Skin epidermis (tissue), 12 donors: ENCODE results near the gene LMO1.

Experiments
- H3K27ac ChIP-seq, 21 experiments: fragments of 200-600 bp; sonication (generic) in 11 of 21; one replicate each; pipeline ENCODE4 v1.5.0; 2020; ENCODE audit warnings: mild to moderate bottlenecking in 3 of 21, inconsistent platforms in 2 of 21, moderate library complexity in 2 of 21
- H3K4me3 ChIP-seq, 7 experiments: fragments of 200-600 bp; sonication (generic) in 2 of 7; one replicate each; pipeline ENCODE4 v1.5.0; 2020; ENCODE audit warnings: inconsistent platforms in 2 of 7, mild to moderate bottlenecking in 2 of 7, moderate library complexity in 1 of 7

The LMO1 gene

DNA sequence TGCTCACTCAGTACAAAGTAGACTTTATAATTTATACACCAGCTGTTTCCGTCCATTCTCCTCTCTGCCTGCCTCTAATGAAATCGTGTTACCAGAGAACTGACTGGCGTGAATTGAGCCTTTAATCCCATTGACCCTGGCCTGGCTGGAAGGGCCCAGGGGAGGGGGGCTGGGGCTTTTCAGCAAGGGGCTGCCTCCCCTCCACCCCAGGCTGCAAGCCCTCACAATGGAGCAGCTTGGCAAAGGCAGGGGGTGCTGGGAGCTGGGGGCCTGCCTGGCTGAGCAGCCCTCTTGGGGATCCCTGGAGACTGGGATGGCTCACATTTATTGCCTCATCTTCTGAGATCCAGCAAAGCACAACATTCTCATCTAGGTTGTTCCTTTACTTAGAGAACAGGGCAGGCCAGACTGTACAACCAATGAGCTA is 25.8 kb upstream of the LMO1 start:
- Histone ChIP-seq H3K4me3 (no peak overlapping the region), H3K27ac (peak overlapping the region in 1 of 21 experiments; percentile 34)

- Histone ChIP-seq H3K27ac (peak overlapping the region in 2 of 21 experiments; percentile 5 to 38), H3K4me3 (no peak overlapping the region)
Observed at GRCh38 chr11:8288824-8289491, 25.3 kb upstream of the LMO1 start.

DNA sequence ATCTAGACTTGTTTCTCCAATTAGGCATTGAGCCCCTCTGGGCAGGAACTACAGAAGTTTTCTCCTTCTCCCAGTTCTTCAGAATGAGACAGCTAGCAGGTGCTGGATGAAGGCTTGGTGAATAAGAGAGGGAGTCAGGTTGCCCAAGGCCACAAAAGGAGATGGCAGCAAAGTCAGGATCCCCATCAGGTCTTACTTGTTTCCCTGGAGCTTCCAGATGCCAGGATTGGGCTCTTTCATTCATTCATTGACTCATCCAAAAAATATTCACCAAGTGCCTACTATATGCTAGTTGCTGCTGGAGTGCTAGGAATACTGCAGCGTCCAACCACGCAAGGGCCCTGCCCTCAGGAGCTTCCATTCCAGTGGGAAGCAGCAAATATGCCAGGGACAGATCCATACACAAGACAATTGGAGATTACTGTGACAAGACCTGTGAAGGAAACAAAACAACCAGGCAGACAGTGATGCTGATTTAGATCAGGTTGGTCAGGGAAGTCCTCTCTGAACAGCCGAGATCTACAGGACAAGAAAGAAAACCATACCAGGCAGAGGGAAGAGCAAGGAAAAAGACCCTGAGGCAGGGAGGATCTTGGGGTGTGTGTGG is 24.6 kb upstream of the LMO1 start:
- H3K27ac ChIP-seq: peak overlapping the region in 2 of 21 experiments; percentile 5 to 38
- no peak overlapping the region for H3K4me3 ChIP-seq

GRCh38 chr11:8287703-8288102 is 24.0 kb upstream of the LMO1 start:
- no peak overlapping the region for H3K4me3 ChIP-seq
- H3K27ac ChIP-seq: peak overlapping the region in 1 of 21 experiments; percentile 44

GRCh38 chr11:8287297-8287696 is 23.6 kb upstream of the LMO1 start:
- Histone ChIP-seq H3K4me3 (no peak overlapping the region), H3K27ac (peak overlapping the region in 1 of 21 experiments; percentile 44)

DNA sequence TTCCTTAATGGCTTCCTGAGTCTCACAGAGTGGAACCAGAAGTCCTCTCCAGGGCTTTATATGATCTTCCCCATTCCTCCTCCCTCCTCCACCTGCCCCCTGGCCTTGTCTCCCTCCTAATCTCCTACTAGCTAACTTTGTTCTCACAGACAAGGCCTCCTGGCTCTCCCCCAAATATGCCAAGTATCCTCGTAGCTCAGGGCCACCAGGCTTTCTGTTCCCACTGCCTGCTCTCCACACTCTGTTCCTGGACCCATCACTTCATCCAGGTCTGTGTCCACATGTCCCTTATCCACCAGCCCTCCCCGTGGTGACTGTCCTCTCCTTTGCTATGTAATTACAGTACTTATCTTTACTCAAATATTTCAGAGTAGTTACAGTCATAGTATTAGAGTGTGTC is 23.2 kb upstream of the LMO1 start:
- H3K27ac ChIP-seq: peak overlapping the region in 1 of 21 experiments; percentile 44
- H3K4me3 ChIP-seq: no peak overlapping the region

- H3K27ac ChIP-seq: no peak overlapping the region
- no peak overlapping the region for H3K4me3 ChIP-seq
Observed at GRCh38 chr11:8285796-8286195, 22.1 kb upstream of the LMO1 start.

DNA sequence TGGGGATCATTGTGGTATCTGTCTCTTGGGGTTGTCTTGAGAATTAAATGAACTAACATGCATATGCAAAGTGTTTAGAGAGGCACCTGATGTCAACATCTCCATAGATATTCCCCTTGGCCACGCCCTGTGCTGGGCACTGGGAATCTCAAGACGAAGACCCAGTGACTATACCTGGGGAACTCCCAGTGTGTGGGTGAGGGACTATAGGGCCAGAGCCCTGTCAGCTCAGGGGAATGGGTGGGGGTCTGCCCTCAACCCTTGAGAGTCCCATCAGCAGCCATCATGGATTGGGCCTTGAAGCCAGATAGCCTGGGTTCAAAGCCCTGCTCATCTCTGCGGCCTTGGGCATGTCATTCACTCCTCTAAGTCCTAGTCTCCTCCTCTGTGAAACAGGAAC is 21.6 kb upstream of the LMO1 start:
- Histone ChIP-seq H3K4me3 (no peak overlapping the region), H3K27ac (no peak overlapping the region)

DNA sequence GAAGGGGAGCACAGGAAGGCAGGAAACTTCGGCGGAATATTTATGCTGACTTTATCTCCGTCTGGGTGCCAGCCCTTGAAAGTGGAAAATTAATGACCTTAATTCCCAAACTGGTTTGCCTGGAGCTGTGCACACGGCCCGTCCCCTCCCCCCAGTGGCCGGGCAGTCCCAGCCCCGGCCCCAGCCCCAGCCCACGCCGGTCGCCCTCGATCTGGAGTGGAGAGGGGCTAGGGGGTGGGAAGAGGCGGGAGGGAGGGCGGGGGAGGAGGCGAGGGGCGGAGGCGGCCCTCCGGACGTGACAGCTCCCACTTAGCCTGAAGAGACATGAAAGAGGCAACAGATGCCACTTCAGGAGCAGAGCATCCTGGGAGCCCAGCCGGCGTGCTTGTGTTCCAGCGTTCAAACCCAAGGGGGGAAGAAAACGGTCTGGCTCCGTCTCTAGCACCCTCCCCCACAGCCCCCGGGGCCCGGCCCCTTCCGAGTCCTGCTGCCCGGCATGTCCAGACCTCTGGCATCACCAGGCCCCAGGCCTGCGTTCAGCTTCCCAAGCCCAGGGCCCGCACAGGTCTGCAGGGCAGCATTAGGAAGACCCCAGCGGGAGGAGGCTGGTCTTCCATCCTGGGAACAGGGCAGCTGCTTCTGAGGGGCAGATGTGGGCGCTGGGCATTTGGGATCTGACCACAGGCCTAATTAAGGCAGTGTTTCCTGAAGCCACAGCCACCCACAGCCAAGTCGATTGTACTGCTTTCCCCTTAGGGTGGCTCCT is 20.0 kb upstream of the LMO1 start:
- peak overlapping the region in 3 of 21 experiments; percentile 4 to 14 (median 13) for H3K27ac ChIP-seq
- no peak overlapping the region for H3K4me3 ChIP-seq

DNA sequence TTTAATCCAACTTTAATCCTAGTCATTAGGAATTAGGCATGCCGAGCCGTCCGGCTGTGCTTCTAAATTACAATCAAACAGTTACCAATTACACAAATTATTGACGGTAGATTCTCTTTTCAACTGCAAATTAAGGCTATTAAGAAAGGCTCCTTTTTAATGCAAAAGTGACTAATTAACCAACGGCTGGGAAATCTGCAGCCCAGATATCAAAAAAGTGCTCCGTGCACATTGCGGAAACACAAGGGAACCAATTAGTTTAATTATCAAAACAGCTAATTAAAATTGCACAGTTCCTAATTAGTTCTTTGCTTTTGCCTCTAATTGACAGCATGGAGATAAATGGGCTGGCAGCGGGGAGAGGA is 19.4 kb upstream of the LMO1 start:
- H3K4me3 ChIP-seq: no peak overlapping the region
- H3K27ac ChIP-seq: no peak overlapping the region

DNA sequence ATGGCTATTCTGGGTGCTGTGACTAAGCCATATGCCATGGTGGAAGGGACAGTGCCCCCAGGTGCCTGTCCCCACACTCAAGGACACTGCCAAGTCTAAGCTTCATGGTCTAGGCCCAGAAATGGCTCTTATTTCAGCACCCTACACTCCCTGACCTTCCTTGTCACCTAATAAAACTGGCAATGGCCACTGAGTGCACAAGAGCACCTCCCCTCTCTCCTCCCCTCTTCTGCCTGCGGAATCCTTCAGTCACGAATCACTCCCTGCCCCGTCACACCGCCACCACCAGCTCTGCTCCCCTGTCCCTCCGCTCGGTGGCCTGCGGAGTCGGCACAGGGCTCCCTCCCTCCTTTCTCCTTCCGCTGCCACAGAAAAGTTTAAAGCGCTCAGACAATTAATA is 19.0 kb upstream of the LMO1 start:
- no peak overlapping the region for H3K27ac ChIP-seq
- no peak overlapping the region for H3K4me3 ChIP-seq

DNA sequence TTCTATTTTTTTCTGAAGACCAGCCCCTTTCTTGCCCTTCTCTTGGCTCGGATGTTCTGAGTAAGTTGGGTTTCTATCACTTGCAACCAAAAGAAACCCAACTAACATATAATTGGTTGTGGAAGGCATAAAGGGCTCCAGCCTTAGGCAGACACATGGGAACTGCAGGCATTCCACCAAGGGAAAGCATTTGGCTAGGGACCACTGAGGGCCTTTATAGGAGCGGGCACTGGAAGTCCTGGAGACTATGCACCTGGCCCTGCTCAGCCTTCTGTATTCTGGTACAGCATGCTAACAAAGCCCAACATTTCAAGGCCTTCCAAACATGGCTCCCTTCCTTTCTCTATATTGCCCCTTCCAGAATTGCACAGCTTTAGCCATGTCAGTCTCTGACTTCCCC is 17.6 kb upstream of the LMO1 start:
- H3K4me3 ChIP-seq: no peak overlapping the region
- no peak overlapping the region for H3K27ac ChIP-seq

- Histone ChIP-seq H3K27ac (peak overlapping the region in 8 of 21 experiments; percentile 3 to 67 (median 54)), H3K4me3 (no peak overlapping the region)
Observed at GRCh38 chr11:8277691-8278090, 14.0 kb upstream of the LMO1 start.

- H3K27ac ChIP-seq: no peak overlapping the region
- no peak overlapping the region for H3K4me3 ChIP-seq
Observed at GRCh38 chr11:8276528-8276927, 12.8 kb upstream of the LMO1 start.

DNA sequence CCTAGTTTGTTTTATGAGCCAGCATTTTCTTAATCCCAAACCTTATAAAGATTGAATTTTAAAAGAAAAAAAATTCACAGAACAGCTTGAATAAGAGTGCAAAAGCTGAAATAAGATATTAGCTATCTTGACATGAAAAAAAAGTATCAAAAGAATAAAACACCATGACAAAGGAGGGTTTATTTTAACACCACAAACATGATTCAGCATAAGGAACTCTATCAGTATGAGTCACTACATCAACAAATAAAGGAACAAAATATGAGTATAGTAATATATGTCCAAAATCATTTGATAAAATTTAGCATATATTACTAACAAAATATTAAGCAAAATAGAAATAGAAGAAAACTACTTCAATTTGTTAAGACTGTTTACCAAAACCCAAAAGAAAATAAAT is 9.6 kb upstream of the LMO1 start:
- Histone ChIP-seq H3K4me3 (no peak overlapping the region), H3K27ac (no peak overlapping the region)

DNA sequence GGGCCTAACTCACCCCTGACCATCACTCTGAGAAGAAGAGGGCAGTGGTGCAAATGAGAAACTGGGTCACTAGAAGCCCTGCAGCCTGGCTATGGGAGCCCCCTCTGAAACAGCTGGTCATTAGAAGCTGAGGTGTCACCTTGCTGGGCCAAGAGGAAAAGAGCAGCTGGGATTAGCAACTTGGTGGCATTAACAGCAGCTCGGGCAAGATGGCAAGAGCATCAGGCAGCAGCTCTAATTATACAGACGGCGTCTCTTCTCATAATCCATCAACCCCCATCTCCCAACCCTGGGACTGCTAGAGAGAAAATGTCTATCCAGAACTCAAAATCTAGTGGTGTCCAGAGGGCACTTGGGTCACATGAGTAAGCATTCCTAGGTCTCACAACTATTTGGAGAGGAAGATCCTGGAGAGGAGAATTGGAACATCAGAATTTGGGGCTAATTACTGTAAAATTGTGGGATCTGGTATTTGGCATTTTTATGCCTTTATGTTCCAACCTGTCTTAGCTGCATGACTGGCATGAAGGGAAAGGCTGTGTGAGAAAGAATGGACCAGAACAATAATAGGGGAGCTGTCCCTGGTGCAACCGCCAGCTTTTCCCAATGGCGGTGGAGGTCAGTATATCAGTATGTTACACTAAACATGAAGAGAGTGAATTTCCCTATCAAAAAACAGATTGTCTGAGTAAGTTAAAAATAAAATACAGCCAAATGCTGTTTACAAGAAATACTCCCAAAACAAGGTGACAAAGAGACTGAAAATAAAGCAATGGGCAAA is 7.6 kb upstream of the LMO1 start:
- Histone ChIP-seq H3K4me3 (no peak overlapping the region), H3K27ac (no peak overlapping the region)

DNA sequence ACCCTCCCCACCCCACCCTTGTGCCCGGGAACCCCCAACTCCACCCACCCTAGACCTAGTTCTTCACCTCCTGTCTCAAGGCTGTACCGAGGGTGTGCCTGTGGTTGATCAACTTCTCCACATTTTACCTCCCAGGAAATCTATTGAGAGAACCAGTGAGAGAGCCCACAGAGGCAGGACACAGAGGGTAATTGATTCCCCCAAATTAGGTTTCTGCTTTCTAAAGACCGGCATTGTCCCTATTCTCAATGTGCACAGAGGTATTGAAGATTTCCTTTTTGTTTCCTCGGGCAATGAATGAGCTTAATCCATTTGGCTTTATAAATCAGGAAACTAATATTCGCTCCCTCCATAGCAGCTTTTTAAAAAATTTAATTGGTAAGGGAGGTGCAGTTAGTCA is 6.0 kb upstream of the LMO1 start:
- Histone ChIP-seq H3K4me3 (no peak overlapping the region), H3K27ac (no peak overlapping the region)

DNA sequence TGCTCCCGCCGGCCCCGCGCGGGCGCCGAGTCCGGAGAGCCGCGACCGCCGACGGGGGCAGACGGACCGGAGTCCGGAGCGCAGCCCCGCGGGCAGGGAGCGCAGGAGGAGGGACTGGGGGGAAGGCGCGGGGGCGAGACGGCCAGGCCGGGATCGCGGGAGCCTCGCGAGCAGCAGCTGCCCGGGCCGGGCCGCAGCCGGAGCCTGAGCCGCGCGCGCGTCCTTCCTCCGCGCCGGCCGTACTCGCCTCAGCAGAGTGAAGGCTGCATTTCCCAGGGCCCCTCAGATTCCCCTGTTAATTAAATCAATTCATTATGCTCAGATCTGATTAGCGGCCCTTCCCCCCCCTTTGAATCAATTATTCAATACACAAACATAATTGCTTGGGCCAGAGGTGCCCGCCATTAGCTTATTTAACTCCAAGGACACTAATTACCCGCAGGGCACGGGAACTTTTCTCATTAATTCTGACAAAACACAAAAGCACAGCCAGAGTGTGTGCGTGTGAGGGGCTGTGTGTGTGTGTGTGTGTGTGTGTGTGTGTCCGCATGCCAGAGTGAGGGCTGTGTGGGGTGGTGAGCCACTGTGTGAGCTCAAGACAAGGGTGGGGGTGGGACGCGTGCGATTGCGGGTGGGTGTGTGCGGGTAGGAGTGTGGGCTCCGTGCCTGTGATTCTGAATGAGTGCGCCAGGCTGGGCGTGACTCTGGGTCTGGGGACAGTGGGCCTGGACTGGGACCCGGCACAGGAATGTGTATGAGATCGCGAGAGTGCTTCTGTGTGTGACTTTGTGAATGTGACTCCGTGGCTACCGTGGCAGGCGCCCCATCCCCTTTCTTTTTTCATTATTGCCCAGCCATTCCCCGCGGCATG is 5.1 kb upstream of the LMO1 start:
- Histone ChIP-seq H3K4me3 (peak overlapping the region; percentile 33 to 57 (median 39)), H3K27ac (peak overlapping the region in 14 of 21 experiments; percentile 11 to 81 (median 66))

DNA sequence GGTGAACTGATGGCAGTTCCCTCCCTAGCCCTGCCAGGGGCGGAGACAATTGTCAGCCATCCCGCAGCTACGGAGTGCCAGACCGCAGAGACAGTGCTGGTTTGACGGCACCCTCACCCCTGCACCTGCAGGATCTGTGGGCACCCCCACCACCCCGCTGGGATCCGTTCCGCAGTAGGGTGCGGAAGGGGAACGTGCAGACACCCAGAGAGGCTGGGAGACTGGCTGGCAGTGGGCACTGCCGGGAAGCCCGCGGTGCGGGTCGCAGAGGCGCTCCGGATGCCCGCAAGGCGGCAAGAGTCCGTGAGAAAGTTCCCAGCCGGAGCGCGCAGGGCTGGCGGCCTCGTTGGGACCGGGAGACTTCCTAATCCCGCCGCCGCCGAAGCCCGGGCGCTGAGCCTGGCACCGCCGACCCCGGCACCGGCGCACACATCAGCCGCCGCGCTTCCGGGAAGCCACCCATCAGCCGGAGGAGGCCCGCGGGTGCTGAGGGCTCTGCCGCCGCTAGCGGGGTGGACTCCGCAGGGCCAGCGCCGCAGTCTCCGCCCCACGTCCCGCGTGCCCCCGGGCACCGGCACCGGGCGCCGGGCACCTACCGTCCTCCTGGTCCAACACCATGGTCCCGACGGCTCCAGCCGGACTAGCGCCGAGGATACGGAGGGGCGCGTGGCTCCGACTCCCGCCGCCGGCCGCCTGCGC is 4.3 kb upstream of the LMO1 start:
- H3K4me3 ChIP-seq: peak overlapping the region; percentile 33 to 57 (median 39)
- peak overlapping the region in 14 of 21 experiments; percentile 11 to 81 (median 62) for H3K27ac ChIP-seq
